K562 (cell line): ENCODE results near the gene SMARCA4. TPM values are rescaled to one million over a fixed set of nuclear protein-coding genes. Genes with fewer than 3 reads are reported as not detected.
A peak's percentile ranks its signal among the peaks of the same experiment; 100 is the strongest.

Experiments used
- CEBPG ChIP-seq, 3 experiments: fragments of 200-800 bp in 1 of 3; sonication (Bioruptor generic) in 1 of 3; sonication (generic) in 1 of 3; formaldehyde crosslinking in 1 of 3; IDR thresholded peaks in 2 of 3; conservative IDR thresholded peaks in 1 of 3; 2 replicates each; pipeline versions ENCODE4 v1.6.1 to v1.8.0; 2016 to 2022; ENCODE audit warnings: missing compliant biosample characterization in 2 of 3, missing genetic modification characterization in 2 of 3, mild to moderate bottlenecking in 1 of 3, missing genetic modification reagents in 1 of 3
- ELK3 ChIP-seq: fragments of 450-650 bp; formaldehyde crosslinking; IDR thresholded peaks from 2 replicates; pipeline ENCODE4 v1.4.0; 2020; ENCODE audit warnings: mild to moderate bottlenecking
- KLF13 ChIP-seq: fragments of 450-650 bp; IDR thresholded peaks from 2 replicates; pipeline ENCODE4 v1.6.1; 2016; ENCODE audit warnings: missing genetic modification characterization, low read depth, mild to moderate bottlenecking, missing compliant biosample characterization, moderate library complexity, borderline replicate concordance
- MECOM ChIP-seq: fragments of 250-450 bp; sonication (Bioruptor Pico); IDR thresholded peaks from 2 replicates; pipeline ENCODE4 v1.8.0; 2022; ENCODE audit warnings: inconsistent platforms
- NBN ChIP-seq: fragments of 450-650 bp; IDR thresholded peaks from 2 replicates; pipeline ENCODE4 v1.6.1; 2016; ENCODE audit warnings: low read depth, mild to moderate bottlenecking
- POLR2G ChIP-seq: fragments of 200-400 bp; formaldehyde crosslinking; IDR thresholded peaks from 2 replicates; pipeline ENCODE4 v1.6.1; 2017; ENCODE audit warnings: low read depth, mild to moderate bottlenecking, antibody characterized with exemption, low read length, moderate library complexity
- RBFOX2 ChIP-seq: fragments of 200-400 bp; formaldehyde crosslinking; IDR thresholded peaks from 2 replicates; pipeline ENCODE4 v1.6.1; 2017; ENCODE audit warnings: low read depth, mild to moderate bottlenecking, low read length, moderate library complexity
- RBM22 ChIP-seq: fragments of 200-400 bp; formaldehyde crosslinking; IDR thresholded peaks from 2 replicates; pipeline ENCODE4 v1.6.1; 2018; ENCODE audit warnings: low read length, low read depth; ENCODE audit not compliant: poor library complexity, severe bottlenecking
- ZNF239 ChIP-seq: fragments of 250-450 bp; sonication (Bioruptor Pico); IDR thresholded peaks from 2 replicates; pipeline ENCODE4 v1.4.0; 2020; ENCODE audit warnings: mild to moderate bottlenecking
- polyA plus RNA-seq, 8 experiments: library from polyadenylated mRNA; depleted of rRNA in 4 of 8; stranded (reverse) in 5 of 8; unstranded in 3 of 8; fragments of >200 nt; fragmentation: Nextera tagmentation in 2 of 8; fragmentation: Illumina TruSeq in 1 of 8; extraction: Ambion mirVana in 2 of 8; extraction: Trizol in 1 of 8; gene quantifications; 2 replicates each; pipeline versions ENCODE4 v1.2.1 to v1.2.3, GENCODE V29; 2011 to 2014; ENCODE audit warnings: inconsistent platforms in 1 of 8, missing spikeins in 1 of 8
- total RNA-seq, 7 experiments: library from RNA; depleted of rRNA in 6 of 7; stranded (reverse); fragments of >200 nt in 6 of 7; fragmentation: Illumina TruSeq in 2 of 7; extraction: Trizol in 2 of 7; gene quantifications; 2 replicates each; pipeline versions ENCODE4 v1.2.1 to v1.2.3, GENCODE V29; 2011 to 2021; ENCODE audit warnings: low replicate concordance in 1 of 7
- TF ChIP-seq, protein P1 (sequence below): fragments of 450-650 bp; IDR thresholded peaks from 2 replicates; pipeline ENCODE4 v1.6.1; 2016; ENCODE audit warnings: mild to moderate bottlenecking, moderate library complexity
- TF ChIP-seq, protein P2 (sequence below): fragments of 450-650 bp; formaldehyde crosslinking; IDR thresholded peaks from 2 replicates; pipeline ENCODE4 v1.4.0; 2020; ENCODE audit warnings: mild to moderate bottlenecking, moderate library complexity
- TF ChIP-seq, protein P3 (sequence below): fragments of 450-650 bp; formaldehyde crosslinking; IDR thresholded peaks from 2 replicates; pipeline ENCODE4 v1.4.0; 2020; ENCODE audit warnings: mild to moderate bottlenecking, moderate library complexity

Gene SMARCA4
- total and polyA plus RNA-seq, 9 of the 15 experiments (the other 6 are each of a cell fraction or from before 2014, with no cell fraction given) = 19.3 to 207 (median 52.1) TPM

GRCh38 chr19:11098861-11099260, 138.0 kb downstream of the SMARCA4 start (continued):
- TF ChIP-seq, protein P1, sequence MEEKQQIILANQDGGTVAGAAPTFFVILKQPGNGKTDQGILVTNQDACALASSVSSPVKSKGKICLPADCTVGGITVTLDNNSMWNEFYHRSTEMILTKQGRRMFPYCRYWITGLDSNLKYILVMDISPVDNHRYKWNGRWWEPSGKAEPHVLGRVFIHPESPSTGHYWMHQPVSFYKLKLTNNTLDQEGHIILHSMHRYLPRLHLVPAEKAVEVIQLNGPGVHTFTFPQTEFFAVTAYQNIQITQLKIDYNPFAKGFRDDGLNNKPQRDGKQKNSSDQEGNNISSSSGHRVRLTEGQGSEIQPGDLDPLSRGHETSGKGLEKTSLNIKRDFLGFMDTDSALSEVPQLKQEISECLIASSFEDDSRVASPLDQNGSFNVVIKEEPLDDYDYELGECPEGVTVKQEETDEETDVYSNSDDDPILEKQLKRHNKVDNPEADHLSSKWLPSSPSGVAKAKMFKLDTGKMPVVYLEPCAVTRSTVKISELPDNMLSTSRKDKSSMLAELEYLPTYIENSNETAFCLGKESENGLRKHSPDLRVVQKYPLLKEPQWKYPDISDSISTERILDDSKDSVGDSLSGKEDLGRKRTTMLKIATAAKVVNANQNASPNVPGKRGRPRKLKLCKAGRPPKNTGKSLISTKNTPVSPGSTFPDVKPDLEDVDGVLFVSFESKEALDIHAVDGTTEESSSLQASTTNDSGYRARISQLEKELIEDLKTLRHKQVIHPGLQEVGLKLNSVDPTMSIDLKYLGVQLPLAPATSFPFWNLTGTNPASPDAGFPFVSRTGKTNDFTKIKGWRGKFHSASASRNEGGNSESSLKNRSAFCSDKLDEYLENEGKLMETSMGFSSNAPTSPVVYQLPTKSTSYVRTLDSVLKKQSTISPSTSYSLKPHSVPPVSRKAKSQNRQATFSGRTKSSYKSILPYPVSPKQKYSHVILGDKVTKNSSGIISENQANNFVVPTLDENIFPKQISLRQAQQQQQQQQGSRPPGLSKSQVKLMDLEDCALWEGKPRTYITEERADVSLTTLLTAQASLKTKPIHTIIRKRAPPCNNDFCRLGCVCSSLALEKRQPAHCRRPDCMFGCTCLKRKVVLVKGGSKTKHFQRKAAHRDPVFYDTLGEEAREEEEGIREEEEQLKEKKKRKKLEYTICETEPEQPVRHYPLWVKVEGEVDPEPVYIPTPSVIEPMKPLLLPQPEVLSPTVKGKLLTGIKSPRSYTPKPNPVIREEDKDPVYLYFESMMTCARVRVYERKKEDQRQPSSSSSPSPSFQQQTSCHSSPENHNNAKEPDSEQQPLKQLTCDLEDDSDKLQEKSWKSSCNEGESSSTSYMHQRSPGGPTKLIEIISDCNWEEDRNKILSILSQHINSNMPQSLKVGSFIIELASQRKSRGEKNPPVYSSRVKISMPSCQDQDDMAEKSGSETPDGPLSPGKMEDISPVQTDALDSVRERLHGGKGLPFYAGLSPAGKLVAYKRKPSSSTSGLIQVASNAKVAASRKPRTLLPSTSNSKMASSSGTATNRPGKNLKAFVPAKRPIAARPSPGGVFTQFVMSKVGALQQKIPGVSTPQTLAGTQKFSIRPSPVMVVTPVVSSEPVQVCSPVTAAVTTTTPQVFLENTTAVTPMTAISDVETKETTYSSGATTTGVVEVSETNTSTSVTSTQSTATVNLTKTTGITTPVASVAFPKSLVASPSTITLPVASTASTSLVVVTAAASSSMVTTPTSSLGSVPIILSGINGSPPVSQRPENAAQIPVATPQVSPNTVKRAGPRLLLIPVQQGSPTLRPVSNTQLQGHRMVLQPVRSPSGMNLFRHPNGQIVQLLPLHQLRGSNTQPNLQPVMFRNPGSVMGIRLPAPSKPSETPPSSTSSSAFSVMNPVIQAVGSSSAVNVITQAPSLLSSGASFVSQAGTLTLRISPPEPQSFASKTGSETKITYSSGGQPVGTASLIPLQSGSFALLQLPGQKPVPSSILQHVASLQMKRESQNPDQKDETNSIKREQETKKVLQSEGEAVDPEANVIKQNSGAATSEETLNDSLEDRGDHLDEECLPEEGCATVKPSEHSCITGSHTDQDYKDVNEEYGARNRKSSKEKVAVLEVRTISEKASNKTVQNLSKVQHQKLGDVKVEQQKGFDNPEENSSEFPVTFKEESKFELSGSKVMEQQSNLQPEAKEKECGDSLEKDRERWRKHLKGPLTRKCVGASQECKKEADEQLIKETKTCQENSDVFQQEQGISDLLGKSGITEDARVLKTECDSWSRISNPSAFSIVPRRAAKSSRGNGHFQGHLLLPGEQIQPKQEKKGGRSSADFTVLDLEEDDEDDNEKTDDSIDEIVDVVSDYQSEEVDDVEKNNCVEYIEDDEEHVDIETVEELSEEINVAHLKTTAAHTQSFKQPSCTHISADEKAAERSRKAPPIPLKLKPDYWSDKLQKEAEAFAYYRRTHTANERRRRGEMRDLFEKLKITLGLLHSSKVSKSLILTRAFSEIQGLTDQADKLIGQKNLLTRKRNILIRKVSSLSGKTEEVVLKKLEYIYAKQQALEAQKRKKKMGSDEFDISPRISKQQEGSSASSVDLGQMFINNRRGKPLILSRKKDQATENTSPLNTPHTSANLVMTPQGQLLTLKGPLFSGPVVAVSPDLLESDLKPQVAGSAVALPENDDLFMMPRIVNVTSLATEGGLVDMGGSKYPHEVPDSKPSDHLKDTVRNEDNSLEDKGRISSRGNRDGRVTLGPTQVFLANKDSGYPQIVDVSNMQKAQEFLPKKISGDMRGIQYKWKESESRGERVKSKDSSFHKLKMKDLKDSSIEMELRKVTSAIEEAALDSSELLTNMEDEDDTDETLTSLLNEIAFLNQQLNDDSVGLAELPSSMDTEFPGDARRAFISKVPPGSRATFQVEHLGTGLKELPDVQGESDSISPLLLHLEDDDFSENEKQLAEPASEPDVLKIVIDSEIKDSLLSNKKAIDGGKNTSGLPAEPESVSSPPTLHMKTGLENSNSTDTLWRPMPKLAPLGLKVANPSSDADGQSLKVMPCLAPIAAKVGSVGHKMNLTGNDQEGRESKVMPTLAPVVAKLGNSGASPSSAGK = no peak
- TF ChIP-seq RBM22 (peak; percentile 32), MECOM (CRISPR knock-in tag) (no peak), RBFOX2 (peak; percentile 56), ELK3 (CRISPR knock-in tag) (no peak), POLR2G (peak; percentile 48), KLF13 (tag) (no peak), CEBPG (CRISPR knock-in tag; IDR thresholded peaks at IDR 0.05) (no peak), CEBPG (tag; conservative IDR thresholded peaks at IDR 0.05 in 1 of 2, IDR thresholded peaks at IDR 0.05 in 1 of 2) (no peak), NBN (no peak), ZNF239 (CRISPR knock-in tag) (no peak)
- TF ChIP-seq, protein P2, sequence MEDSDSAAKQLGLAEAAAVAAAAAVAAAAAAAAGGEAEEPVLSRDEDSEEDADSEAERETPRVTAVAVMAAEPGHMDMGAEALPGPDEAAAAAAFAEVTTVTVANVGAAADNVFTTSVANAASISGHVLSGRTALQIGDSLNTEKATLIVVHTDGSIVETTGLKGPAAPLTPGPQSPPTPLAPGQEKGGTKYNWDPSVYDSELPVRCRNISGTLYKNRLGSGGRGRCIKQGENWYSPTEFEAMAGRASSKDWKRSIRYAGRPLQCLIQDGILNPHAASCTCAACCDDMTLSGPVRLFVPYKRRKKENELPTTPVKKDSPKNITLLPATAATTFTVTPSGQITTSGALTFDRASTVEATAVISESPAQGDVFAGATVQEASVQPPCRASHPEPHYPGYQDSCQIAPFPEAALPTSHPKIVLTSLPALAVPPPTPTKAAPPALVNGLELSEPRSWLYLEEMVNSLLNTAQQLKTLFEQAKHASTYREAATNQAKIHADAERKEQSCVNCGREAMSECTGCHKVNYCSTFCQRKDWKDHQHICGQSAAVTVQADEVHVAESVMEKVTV (CRISPR knock-in tag) = no peak
- TF ChIP-seq, protein P3, sequence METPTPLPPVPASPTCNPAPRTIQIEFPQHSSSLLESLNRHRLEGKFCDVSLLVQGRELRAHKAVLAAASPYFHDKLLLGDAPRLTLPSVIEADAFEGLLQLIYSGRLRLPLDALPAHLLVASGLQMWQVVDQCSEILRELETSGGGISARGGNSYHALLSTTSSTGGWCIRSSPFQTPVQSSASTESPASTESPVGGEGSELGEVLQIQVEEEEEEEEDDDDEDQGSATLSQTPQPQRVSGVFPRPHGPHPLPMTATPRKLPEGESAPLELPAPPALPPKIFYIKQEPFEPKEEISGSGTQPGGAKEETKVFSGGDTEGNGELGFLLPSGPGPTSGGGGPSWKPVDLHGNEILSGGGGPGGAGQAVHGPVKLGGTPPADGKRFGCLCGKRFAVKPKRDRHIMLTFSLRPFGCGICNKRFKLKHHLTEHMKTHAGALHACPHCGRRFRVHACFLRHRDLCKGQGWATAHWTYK (CRISPR knock-in tag) = no peak
